ENCODE data around the gene KRT32.
"Not testable (repeated sequence)": the region's sequence is repeated elsewhere in the genome, so short reads cannot be mapped to it uniquely, and the experiment has no call there.

The KRT32 gene

GRCh38 chr17:41430376-41430775 is 36.8 kb downstream of the KRT32 start:
- H3K9me3 Mint-ChIP-seq; H3K4me1 Mint-ChIP-seq; H3K36me3 Mint-ChIP-seq (ENCODE audit: insufficient read depth); ATAC-seq (replicated peaks; ENCODE audit: extremely low read depth, poor library complexity, severe bottlenecking); H3K4me3 Mint-ChIP-seq; DNase-seq (ENCODE audit: low spot score in 2 of 2); H3K27ac Mint-ChIP-seq (ENCODE audit: low read depth): not testable (repeated sequence)
- H3K27me3 Mint-ChIP-seq: peaks cover 42% of the 10 kb centered on the region

GRCh38 chr17:41429667-41430066 is 37.5 kb downstream of the KRT32 start:
- H3K4me1 Mint-ChIP-seq: no peaks in the 10 kb centered on the region
- no peak for DNase-seq (ENCODE audit: low spot score in 2 of 2)
- H3K27ac Mint-ChIP-seq (ENCODE audit: low read depth): no peak overlapping the region
- no peaks in the 10 kb centered on the region for H3K36me3 Mint-ChIP-seq (ENCODE audit: insufficient read depth)
- peaks cover 45% of the 10 kb centered on the region for H3K27me3 Mint-ChIP-seq
- no peak overlapping the region for H3K4me3 Mint-ChIP-seq
- no peaks in the 10 kb centered on the region for H3K9me3 Mint-ChIP-seq
- no peak for ATAC-seq (replicated peaks; ENCODE audit: extremely low read depth, poor library complexity, severe bottlenecking)

GRCh38 chr17:41428591-41429291 is 38.4 kb downstream of the KRT32 start:
- H3K27ac Mint-ChIP-seq (ENCODE audit: low read depth): no peak overlapping the region

GRCh38 chr17:41424111-41424635 is 43.0 kb downstream of the KRT32 start, which contains the start of gene KRT37:
Gene KRT37 (minus strand): TSS chr17:41424585. CDS start chr17:41424523, 62 bp downstream.
- ATAC-seq (replicated peaks; ENCODE audit: extremely low read depth, poor library complexity, severe bottlenecking) (no peak), DNase-seq (ENCODE audit: low spot score in 2 of 2) (no peak)
- no peaks in the 10 kb centered on the region for H3K9me3 Mint-ChIP-seq
- H3K4me1 Mint-ChIP-seq: peaks cover 15% of the 10 kb centered on the region
- H3K36me3 Mint-ChIP-seq (ENCODE audit: insufficient read depth): no peaks in the 10 kb centered on the region
- no peak within 1 kb of the TSS for H3K4me3 Mint-ChIP-seq
- no peak within 1 kb of the TSS for H3K27ac Mint-ChIP-seq (ENCODE audit: low read depth)
- H3K27me3 Mint-ChIP-seq: peaks cover 44% of the 10 kb centered on the region

More at GRCh38 chr17:41428591-41429291, 38.4 kb downstream of the KRT32 start:
- no peak for DNase-seq (ENCODE audit: low spot score in 2 of 2)
- Mint-ChIP-seq H3K9me3 (no peaks in the 10 kb centered on the region), H3K36me3 (ENCODE audit: insufficient read depth) (no peaks in the 10 kb centered on the region), H3K27me3 (peaks cover 46% of the 10 kb centered on the region), H3K4me1 (no peaks in the 10 kb centered on the region), H3K4me3 (no peak overlapping the region)
- ATAC-seq (replicated peaks; ENCODE audit: extremely low read depth, poor library complexity, severe bottlenecking): no peak

GRCh38 chr17:41422586-41422985 is 44.6 kb downstream of the KRT32 start:
- not testable (repeated sequence) for H3K4me3 Mint-ChIP-seq; H3K27ac Mint-ChIP-seq (ENCODE audit: low read depth)

GRCh38 chr17:41421617-41422016 is 45.6 kb downstream of the KRT32 start:
- Mint-ChIP-seq H3K27me3 (peaks cover 35% of the 10 kb centered on the region), H3K4me1 (peaks cover 23% of the 10 kb centered on the region), H3K27ac (ENCODE audit: low read depth) (no peak overlapping the region), H3K9me3 (no peaks in the 10 kb centered on the region), H3K36me3 (ENCODE audit: insufficient read depth) (no peaks in the 10 kb centered on the region), H3K4me3 (no peak overlapping the region)
- ATAC-seq (replicated peaks; ENCODE audit: extremely low read depth, poor library complexity, severe bottlenecking) (no peak), DNase-seq (ENCODE audit: low spot score in 2 of 2) (no peak)

More at GRCh38 chr17:41422586-41422985, 44.6 kb downstream of the KRT32 start:
- H3K9me3 Mint-ChIP-seq; H3K36me3 Mint-ChIP-seq (ENCODE audit: insufficient read depth); ATAC-seq (replicated peaks; ENCODE audit: extremely low read depth, poor library complexity, severe bottlenecking); DNase-seq (ENCODE audit: low spot score in 2 of 2): not testable (repeated sequence)
- H3K27me3 Mint-ChIP-seq: peaks cover 35% of the 10 kb centered on the region
- H3K4me1 Mint-ChIP-seq: peaks cover 17% of the 10 kb centered on the region

- Mint-ChIP-seq H3K27me3 (peaks cover 35% of the 10 kb centered on the region), H3K9me3 (no peaks in the 10 kb centered on the region), H3K4me3 (no peak overlapping the region), H3K36me3 (ENCODE audit: insufficient read depth) (no peaks in the 10 kb centered on the region), H3K27ac (ENCODE audit: low read depth) (no peak overlapping the region), H3K4me1 (peaks cover 23% of the 10 kb centered on the region)
- no peak for ATAC-seq (replicated peaks; ENCODE audit: extremely low read depth, poor library complexity, severe bottlenecking)
- DNase-seq (ENCODE audit: low spot score in 2 of 2): no peak
Measured at GRCh38 chr17:41421116-41421515, 46.1 kb downstream of the KRT32 start.

- Mint-ChIP-seq H3K27me3 (peaks cover 29% of the 10 kb centered on the region), H3K27ac (ENCODE audit: low read depth) (peak overlapping the region; percentile 62), H3K9me3 (no peaks in the 10 kb centered on the region), H3K4me1 (peaks cover 23% of the 10 kb centered on the region), H3K4me3 (no peak overlapping the region), H3K36me3 (ENCODE audit: insufficient read depth) (no peaks in the 10 kb centered on the region)
- no peak for DNase-seq (ENCODE audit: low spot score in 2 of 2)
- no peak for ATAC-seq (replicated peaks; ENCODE audit: extremely low read depth, poor library complexity, severe bottlenecking)
Measured at GRCh38 chr17:41420134-41420533, 47.1 kb downstream of the KRT32 start.

- DNase-seq (ENCODE audit: low spot score in 2 of 2) (no peak), ATAC-seq (replicated peaks; ENCODE audit: extremely low read depth, poor library complexity, severe bottlenecking) (no peak)
- Mint-ChIP-seq H3K36me3 (ENCODE audit: insufficient read depth) (no peaks in the 10 kb centered on the region), H3K27me3 (peaks cover 28% of the 10 kb centered on the region), H3K4me3 (no peak overlapping the region), H3K9me3 (no peaks in the 10 kb centered on the region), H3K27ac (ENCODE audit: low read depth) (peak overlapping the region; percentile 62), H3K4me1 (peaks cover 23% of the 10 kb centered on the region)
Measured at GRCh38 chr17:41419716-41420115, 47.5 kb downstream of the KRT32 start.

- H3K36me3 Mint-ChIP-seq (ENCODE audit: insufficient read depth): no peaks in the 10 kb centered on the region
- peaks cover 23% of the 10 kb centered on the region for H3K27me3 Mint-ChIP-seq
- no peak overlapping the region for H3K4me3 Mint-ChIP-seq
- DNase-seq (ENCODE audit: low spot score in 2 of 2) (no peak), ATAC-seq (replicated peaks; ENCODE audit: extremely low read depth, poor library complexity, severe bottlenecking) (no peak)
- H3K4me1 Mint-ChIP-seq: peaks cover 23% of the 10 kb centered on the region
- H3K9me3 Mint-ChIP-seq: no peaks in the 10 kb centered on the region
- peak overlapping the region; percentile 26 for H3K27ac Mint-ChIP-seq (ENCODE audit: low read depth)
Measured at GRCh38 chr17:41418116-41418860, 48.9 kb downstream of the KRT32 start.

- H3K27me3 Mint-ChIP-seq: peaks cover 16% of the 10 kb centered on the region
- ATAC-seq (replicated peaks; ENCODE audit: extremely low read depth, poor library complexity, severe bottlenecking) (no peak), DNase-seq (ENCODE audit: low spot score in 2 of 2) (no peak)
- peak overlapping the region; percentile 26 for H3K27ac Mint-ChIP-seq (ENCODE audit: low read depth)
- no peaks in the 10 kb centered on the region for H3K9me3 Mint-ChIP-seq
- H3K4me1 Mint-ChIP-seq: peaks cover 23% of the 10 kb centered on the region
- no peaks in the 10 kb centered on the region for H3K36me3 Mint-ChIP-seq (ENCODE audit: insufficient read depth)
- H3K4me3 Mint-ChIP-seq: no peak overlapping the region
Measured at GRCh38 chr17:41417576-41418015, 49.6 kb downstream of the KRT32 start.

- H3K27me3 Mint-ChIP-seq: peaks cover 15% of the 10 kb centered on the region
- H3K4me1 Mint-ChIP-seq: peaks cover 23% of the 10 kb centered on the region
- no peak overlapping the region for H3K4me3 Mint-ChIP-seq
- H3K27ac Mint-ChIP-seq (ENCODE audit: low read depth): peak overlapping the region; percentile 26
- DNase-seq (ENCODE audit: low spot score in 2 of 2) (no peak), ATAC-seq (replicated peaks; ENCODE audit: extremely low read depth, poor library complexity, severe bottlenecking) (no peak)
- no peaks in the 10 kb centered on the region for H3K9me3 Mint-ChIP-seq
- no peaks in the 10 kb centered on the region for H3K36me3 Mint-ChIP-seq (ENCODE audit: insufficient read depth)
Measured at GRCh38 chr17:41417127-41417526, 50.1 kb downstream of the KRT32 start.

Data from central memory CD8-positive, alpha-beta T cell (primary cell).